Spleen (tissue), 11 donors: Measurements from ENCODE around the gene BIRC5. TPM values are rescaled to one million over a fixed set of nuclear protein-coding genes. Genes with fewer than 3 reads are reported as not detected.

Experiments
- DNase-seq: peaks from one replicate; pipeline ENCODE4 v3.0.0-alpha.2; 2020
- H3K27ac ChIP-seq, 8 donors: fragments of 200-600 bp; sonication (generic) in 7 of 8; 1 replicate in 4 of 8; 2 replicates in 4 of 8; pipeline versions ENCODE4 v1.5.0 to v1.8.0; 2016 to 2021; ENCODE audit warnings: inconsistent platforms in 4 of 8, mild to moderate bottlenecking in 4 of 8, moderate library complexity in 1 of 8
- H3K27me3 ChIP-seq, 7 donors: fragments of 200-600 bp; sonication (generic) in 6 of 7; replicated peaks in 1 of 7; 1 replicate in 4 of 7; 2 replicates in 3 of 7; pipeline versions ENCODE4 v1.5.0 to v1.8.0; 2016 to 2021; ENCODE audit warnings: inconsistent platforms in 3 of 7, mild to moderate bottlenecking in 1 of 7
- H3K36me3 ChIP-seq, 6 donors: fragments of 200-600 bp; sonication (generic) in 5 of 6; 1 replicate in 4 of 6; 2 replicates in 2 of 6; pipeline versions ENCODE4 v1.5.0 to v1.8.0; 2016 to 2021; ENCODE audit warnings: inconsistent platforms in 2 of 6
- H3K4me1 ChIP-seq, 6 donors: fragments of 200-600 bp; sonication (generic) in 5 of 6; 1 replicate in 3 of 6; 2 replicates in 3 of 6; pipeline versions ENCODE4 v1.5.0 to v1.8.0; 2016 to 2021; ENCODE audit warnings: inconsistent platforms in 3 of 6
- H3K4me3 ChIP-seq, 8 donors: fragments of 200-600 bp; sonication (generic) in 7 of 8; 1 replicate in 4 of 8; 2 replicates in 4 of 8; pipeline versions ENCODE4 v1.5.0 to v1.8.0; 2016 to 2021; ENCODE audit warnings: inconsistent platforms in 4 of 8, mild to moderate bottlenecking in 4 of 8, moderate library complexity in 2 of 8
- H3K9me3 ChIP-seq, 8 donors: fragments of 200-600 bp; sonication (generic) in 7 of 8; 1 replicate in 4 of 8; 2 replicates in 4 of 8; pipeline versions ENCODE4 v1.5.0 to v1.8.0; 2016 to 2021; ENCODE audit warnings: inconsistent platforms in 4 of 8
- CTCF ChIP-seq, 11 experiments: fragments of 200-600 bp in 7 of 11; fragments of 450-650 bp in 4 of 11; sonication (generic) in 4 of 11; IDR thresholded peaks in 8 of 11; conservative IDR thresholded peaks in 3 of 11; 1 replicate in 7 of 11; 2 replicates in 4 of 11; pipeline versions ENCODE4 v1.4.0 to v1.8.0; 2016 to 2021; ENCODE audit warnings: antibody characterized with exemption in 11 of 11, inconsistent platforms in 4 of 11, mild to moderate bottlenecking in 1 of 11
- POLR2A ChIP-seq, 3 donors: fragments of 450-650 bp; IDR thresholded peaks; one replicate each; pipeline ENCODE4 v1.5.1; 2017; ENCODE audit warnings: antibody characterized with exemption in 3 of 3, mild to moderate bottlenecking in 1 of 3
- POLR2AphosphoS5 ChIP-seq, 3 donors: sonication (generic); formaldehyde crosslinking; IDR thresholded peaks; one replicate each; pipeline ENCODE4 v1.5.1; 2017; ENCODE audit warnings: antibody characterized with exemption in 3 of 3
- WGBS, 5 donors: extraction: QIAGEN DNeasy Blood & Tissue Kit in 3 of 5; methylation state at CpG; one replicate each; pipeline versions ENCODE4 v1.1.5 to v1.1.7; 2013 to 2018; 5-methylcytosine and 5-hydroxymethylcytosine counted together
- intact Hi-C: fragments of 100-400 bp; cut with DNase I; formaldehyde crosslinking; loops from one replicate; pipeline ENCODE4 v1.15.0; 2023; ENCODE audit warnings: low total_unique reads
- polyA plus RNA-seq, 3 donors: library from polyadenylated mRNA; stranded (reverse); fragments of 200-250 nt; gene quantifications; one replicate each; pipeline ENCODE4 v1.2.1, GENCODE V29; 2013
- total RNA-seq, 7 donors: library from RNA; depleted of rRNA in 3 of 7; stranded (reverse); fragments of >200 nt in 3 of 7; fragmentation: NEBNext Ultra II Directional in 4 of 7; extraction: Animal tissue kit (Norgen Biotek cat#: 25700) in 4 of 7; gene quantifications; one replicate each; pipeline versions ENCODE4 v1.1.0 to v1.2.1, GENCODE V29; 2016 to 2021
- donor health status: healthy with polysubstance abuse.
- donor health status: DM: no; HTN: no; CAD: no; lungs with moderate emphysema.
- donor health status: DM: no; HTN: no; CAD: no.
- donor health status: Bipolar disorder and iron deficiency.
- donor health status: healthy.
- donor health status: DM: no; HTN: no; CAD: no.
- donor health status: DM: yes; HTN: yes; CAD: no.

Gene BIRC5
- total and polyA plus RNA-seq, 10 donors = 2.1 to 11.9 (median 6.7) TPM

- H3K4me3 ChIP-seq = no peak overlapping the region
- peaks cover 3 to 39% (median 13%) of the 10 kb centered on the region in 6 donors for H3K4me1 ChIP-seq
- H3K36me3 ChIP-seq = no peaks in the 10 kb centered on the region
- TF ChIP-seq POLR2A (IDR thresholded peaks at IDR 0.05) = no peak
- peak in 2 of 3 donors; percentile 64 to 69 for TF ChIP-seq POLR2AphosphoS5 (IDR thresholded peaks at IDR 0.05)
- intact Hi-C loops = no loop called here
- no peak for DNase-seq
- peaks cover 0 to 19% (median 8%) of the 10 kb centered on the region in 7 donors for H3K27me3 ChIP-seq
- H3K27ac ChIP-seq = peak overlapping the region in 1 of 8 donors; percentile 5
- WGBS, 5 donors = 56 to 77% (median 73%) methylated on average over 8 to 11 of the region's 11 CpGs
- H3K9me3 ChIP-seq = no peaks in the 10 kb centered on the region
These were observed 23.5 kb downstream of the BIRC5 start for GRCh38 chr17:78237401-78238012.

GRCh38 chr17:78238823-78239488, 24.9 kb downstream of the BIRC5 start:
- Histone ChIP-seq H3K27ac (no peak overlapping the region), H3K9me3 (no peaks in the 10 kb centered on the region), H3K4me3 (no peak overlapping the region), H3K27me3 (peaks cover 0 to 4% (median 0%) of the 10 kb centered on the region in 7 donors), H3K36me3 (no peaks in the 10 kb centered on the region), H3K4me1 (peaks cover 3 to 45% (median 15%) of the 10 kb centered on the region in 6 donors)
- DNase-seq = no peak
- TF ChIP-seq POLR2AphosphoS5 (IDR thresholded peaks at IDR 0.05) (no peak), POLR2A (IDR thresholded peaks at IDR 0.05) (no peak), CTCF (IDR thresholded peaks at IDR 0.05 in 8 of 11, conservative IDR thresholded peaks at IDR 0.05 in 3 of 11) (no peak)
- WGBS, 5 donors = 83 to 86% (median 83%) methylated on average over 12 to 20 of the region's 20 CpGs
- intact Hi-C loops = no loop called here

GRCh38 chr17:78239489-78239931, 25.5 kb downstream of the BIRC5 start:
- no peak overlapping the region for H3K4me3 ChIP-seq
- H3K9me3 ChIP-seq = no peaks in the 10 kb centered on the region
- peak; percentile 79 for DNase-seq
- 79 to 91% (median 85%) methylated on average over 8 to 9 of the region's 9 CpGs for WGBS, 5 donors
- no peak overlapping the region for H3K27ac ChIP-seq
- no peaks in the 10 kb centered on the region for H3K27me3 ChIP-seq
- TF ChIP-seq POLR2A (IDR thresholded peaks at IDR 0.05) (no peak), POLR2AphosphoS5 (IDR thresholded peaks at IDR 0.05) (no peak), CTCF (IDR thresholded peaks at IDR 0.05 in 8 of 11, conservative IDR thresholded peaks at IDR 0.05 in 3 of 11) (no peak)
- H3K4me1 ChIP-seq = peaks cover 3 to 43% (median 15%) of the 10 kb centered on the region in 6 donors
- intact Hi-C loops = no loop called here
- H3K36me3 ChIP-seq = no peaks in the 10 kb centered on the region

GRCh38 chr17:78240012-78240655, 26.1 kb downstream of the BIRC5 start:
- Histone ChIP-seq H3K4me3 (no peak overlapping the region), H3K36me3 (no peaks in the 10 kb centered on the region), H3K4me1 (peaks cover 3 to 40% (median 15%) of the 10 kb centered on the region in 6 donors), H3K9me3 (no peaks in the 10 kb centered on the region), H3K27ac (no peak overlapping the region), H3K27me3 (no peaks in the 10 kb centered on the region)
- intact Hi-C loops = no loop called here
- TF ChIP-seq CTCF (IDR thresholded peaks at IDR 0.05 in 8 of 11, conservative IDR thresholded peaks at IDR 0.05 in 3 of 11) = no peak
- TF ChIP-seq POLR2AphosphoS5 (IDR thresholded peaks at IDR 0.05) = no peak
- TF ChIP-seq POLR2A (IDR thresholded peaks at IDR 0.05) = no peak
- 81 to 87% (median 82%) methylated on average over 10 to 12 of the region's 12 CpGs for WGBS, 5 donors
- DNase-seq = no peak
